HCT116 (cell line): Measurements from ENCODE around the gene RRBP1. TPM values are rescaled to one million over a fixed set of nuclear protein-coding genes. Genes with fewer than 3 reads are reported as not detected.

Experiments used
- ATAC-seq: fragments of 200-7000 bp; cut with Tn5 transposase; 2 replicates; pipeline ENCODE4 v1.9.1; 2020; ENCODE audit warnings: mild to moderate bottlenecking, moderate library complexity
- BruUV-seq: library from RNA; stranded (reverse); fragments of 400-500 nt; replicated peaks from 2 replicates; lab custom pipeline; 2021; lab: Mats Ljungman, UMichigan
- CTCF ChIA-PET: fragments of 300-600 bp; sonication (Branson Sonifier 250); formaldehyde crosslinking; loops from one replicate; lab custom pipeline; 2021; ENCODE audit warnings: antibody characterized with exemption; lab: Charles Lee
- POLR2A ChIA-PET: fragments of 300-600, 350-600 bp; sonication (Branson Sonifier 250); formaldehyde crosslinking; loops from one replicate; lab custom pipeline; 2021; ENCODE audit warnings: antibody characterized with exemption; lab: Charles Lee
- RAD21 ChIA-PET, 2 experiments: fragments of 300-600 bp; sonication (Branson Sonifier 250); formaldehyde crosslinking; loops; one replicate each; lab custom pipeline; 2023; ENCODE audit warnings: low total read pairs in 2 of 2; ENCODE audit not compliant: uncharacterized antibody in 2 of 2, unreplicated experiment in 2 of 2, low non-redundant PET in 1 of 2; lab: Charles Lee
- DNase-seq: peaks from one replicate; pipeline ENCODE4 v3.0.0-alpha.2; 2010; ENCODE audit warnings: low read depth, low spot score
- H2AFZ ChIP-seq: fragments of 200-600 bp; shearing (Covaris generic), sonication (generic); 2 replicates; pipeline ENCODE4 v1.6.1; 2017; ENCODE audit warnings: low read depth, mixed run types, mixed read lengths, antibody characterized with exemption, low read length; ENCODE audit not compliant: poor library complexity, severe bottlenecking
- H3K27ac ChIP-seq: 2 replicates; pipeline ENCODE4 v1.5.1; 2012; ENCODE audit warnings: low read depth, low read length
- H3K27me3 ChIP-seq: fragments of 200-600 bp; sonication (generic); 2 replicates; pipeline ENCODE4 v1.6.1; 2016; ENCODE audit warnings: mixed run types, low read length, mixed read lengths; ENCODE audit not compliant: insufficient read depth
- H3K36me3 ChIP-seq, 2 experiments: fragments of 200-500 bp in 1 of 2; fragments of 200-600 bp in 1 of 2; sonication (Bioruptor generic) in 1 of 2; sonication (generic) in 1 of 2; 2 replicates each; pipeline versions ENCODE4 v1.5.1 to v1.6.1; 2014 to 2016; ENCODE audit warnings: low read length in 2 of 2, inconsistent platforms in 1 of 2, mixed read lengths in 1 of 2, mixed run types in 1 of 2; ENCODE audit not compliant: insufficient read depth in 2 of 2, control insufficient read depth in 1 of 2
- H3K4me1 ChIP-seq, 2 experiments: fragments of 200-600 bp in 1 of 2; sonication (generic) in 1 of 2; 2 replicates each; pipeline versions ENCODE4 v1.5.1 to v1.6.1; 2012 to 2017; ENCODE audit warnings: low read length in 2 of 2, inconsistent platforms in 1 of 2, mild to moderate bottlenecking in 1 of 2, mixed read lengths in 1 of 2, mixed run types in 1 of 2, moderate library complexity in 1 of 2; ENCODE audit not compliant: insufficient read depth in 2 of 2, control insufficient read depth in 1 of 2
- H3K4me2 ChIP-seq: fragments of 200-600 bp; sonication (generic); 2 replicates; pipeline ENCODE4 v1.6.1; 2017; ENCODE audit warnings: mixed run types, low read length, mixed read lengths
- H3K4me3 ChIP-seq, 2 experiments: fragments of 200-600 bp in 1 of 2; sonication (generic) in 1 of 2; replicated peaks in 1 of 2; 2 replicates each; pipeline ENCODE4 v1.5.1; 2011 to 2016; ENCODE audit warnings: low read length in 2 of 2, control low read depth in 1 of 2, low read depth in 1 of 2, mild to moderate bottlenecking in 1 of 2, mixed read lengths in 1 of 2, mixed run types in 1 of 2
- H3K79me2 ChIP-seq: fragments of 200-600 bp; sonication (generic); 2 replicates; pipeline ENCODE4 v1.6.1; 2017; ENCODE audit warnings: mild to moderate bottlenecking, mixed run types, low read length, moderate library complexity, mixed read lengths; ENCODE audit not compliant: insufficient read depth
- H3K9ac ChIP-seq: fragments of 200-600 bp; sonication (generic); 2 replicates; pipeline ENCODE4 v1.6.1; 2016; ENCODE audit warnings: low read length, mixed read lengths
- H3K9me2 ChIP-seq: fragments of 200-600 bp; sonication (generic), shearing (Covaris generic); 2 replicates; pipeline ENCODE4 v1.6.1; 2017; ENCODE audit warnings: mixed run types, mild to moderate bottlenecking, moderate library complexity; ENCODE audit not compliant: insufficient read depth
- H3K9me3 ChIP-seq, 2 experiments: fragments of 200-500 bp in 1 of 2; fragments of 200-600 bp in 1 of 2; sonication (Bioruptor generic) in 1 of 2; sonication (generic) in 1 of 2; 2 replicates each; pipeline ENCODE4 v1.6.1; 2014 to 2017; ENCODE audit warnings: low read length in 2 of 2, mixed read lengths in 2 of 2, inconsistent platforms in 1 of 2, low read depth in 1 of 2, mild to moderate bottlenecking in 1 of 2, mixed run types in 1 of 2, moderate library complexity in 1 of 2; ENCODE audit not compliant: control insufficient read depth in 1 of 2, insufficient read depth in 1 of 2
- H4K20me1 ChIP-seq: fragments of 200-600 bp; sonication (generic), shearing (Covaris generic); 2 replicates; pipeline ENCODE4 v1.6.1; 2017; ENCODE audit warnings: mixed run types, mild to moderate bottlenecking, moderate library complexity; ENCODE audit not compliant: insufficient read depth
- ATF3 ChIP-seq: IDR thresholded peaks from 2 replicates; pipeline ENCODE4 v1.6.1; 2012
- CBX3 ChIP-seq: IDR thresholded peaks from 2 replicates; pipeline ENCODE4 v1.6.1; 2012; ENCODE audit warnings: low read depth
- CEBPB ChIP-seq: IDR thresholded peaks from 2 replicates; pipeline ENCODE4 v1.6.1; 2012; ENCODE audit warnings: low read depth
- ELF1 ChIP-seq: IDR thresholded peaks from 2 replicates; pipeline ENCODE4 v1.6.1; 2012; ENCODE audit warnings: low read depth, borderline replicate concordance
- EZH2 ChIP-seq: fragments of 200-600 bp; sonication (generic); IDR thresholded peaks from 2 replicates; pipeline ENCODE4 v1.6.1; 2017; ENCODE audit warnings: antibody characterized with exemption, mixed run types
- EZH2phosphoT487 ChIP-seq: fragments of 200-600 bp; IDR thresholded peaks from 2 replicates; pipeline ENCODE4 v1.6.1; 2018; ENCODE audit warnings: antibody characterized with exemption, borderline replicate concordance
- FOSL1 ChIP-seq: IDR thresholded peaks from 2 replicates; pipeline ENCODE4 v1.6.1; 2012; ENCODE audit warnings: low read depth
- JUND ChIP-seq: IDR thresholded peaks from 2 replicates; pipeline ENCODE4 v1.6.1; 2012
- MAX ChIP-seq: IDR thresholded peaks from 2 replicates; pipeline ENCODE4 v1.6.1; 2012
- POLR2AphosphoS5 ChIP-seq: IDR thresholded peaks from 2 replicates; pipeline ENCODE4 v1.6.1; 2011; ENCODE audit warnings: mild to moderate bottlenecking, low read depth, low read length, moderate library complexity
- SIN3A ChIP-seq: IDR thresholded peaks from 2 replicates; pipeline ENCODE4 v1.6.1; 2012; ENCODE audit warnings: low read depth
- SP1 ChIP-seq: IDR thresholded peaks from 2 replicates; pipeline ENCODE4 v1.6.1; 2012; ENCODE audit warnings: low read depth
- SRF ChIP-seq: IDR thresholded peaks from 2 replicates; pipeline ENCODE4 v1.6.1; 2012; ENCODE audit warnings: low read depth
- TCF7L2 ChIP-seq: IDR thresholded peaks from 2 replicates; pipeline ENCODE4 v1.7.0; 2011; ENCODE audit warnings: borderline replicate concordance, inconsistent platforms; ENCODE audit not compliant: insufficient read depth, insufficient read length; ENCODE audit errors: extremely low read depth
- YY1 ChIP-seq: IDR thresholded peaks from 2 replicates; pipeline ENCODE4 v1.6.1; 2011; ENCODE audit warnings: low read length, low read depth, moderate library complexity, mild to moderate bottlenecking; ENCODE audit not compliant: insufficient replicate concordance; ENCODE audit errors: extremely low read depth
- ZFX ChIP-seq: fragments of 450-650 bp; IDR thresholded peaks from 2 replicates; pipeline ENCODE4 v1.6.1; 2017
- ZNF274 ChIP-seq: fragments of 200-500 bp; sonication (Bioruptor generic); IDR thresholded peaks from 2 replicates; pipeline ENCODE4 v1.6.1; 2014; ENCODE audit warnings: mild to moderate bottlenecking, low read depth, low read length, inconsistent platforms
- intact Hi-C: fragments of 100-400 bp; cut with micrococcal nuclease; formaldehyde crosslinking; loops from 2 replicates; pipeline ENCODE4 v1.10.0; 2022
- total RNA-seq: library from RNA; stranded (reverse); gene quantifications from one replicate; pipeline ENCODE4 v1.2.1, GENCODE V29; 2021; ENCODE audit not compliant: unreplicated experiment
- TF ChIP-seq, protein P1 (sequence below), 3 experiments: fragments of 200-600 bp in 1 of 3; sonication (generic) in 1 of 3; IDR thresholded peaks in 2 of 3; conservative IDR thresholded peaks in 1 of 3; 2 replicates each; pipeline ENCODE4 v1.5.1; 2012 to 2017; ENCODE audit warnings: low read depth in 2 of 3, low read length in 2 of 3, antibody characterized with exemption in 1 of 3, borderline replicate concordance in 1 of 3, control low read depth in 1 of 3, mild to moderate bottlenecking in 1 of 3, mixed read lengths in 1 of 3, mixed run types in 1 of 3, moderate library complexity in 1 of 3; ENCODE audit not compliant: insufficient read depth in 1 of 3
- TF ChIP-seq, protein P2 (sequence below): IDR thresholded peaks from 2 replicates; pipeline ENCODE4 v1.6.1; 2011; ENCODE audit warnings: mild to moderate bottlenecking, low read length, moderate library complexity; ENCODE audit not compliant: insufficient replicate concordance; ENCODE audit errors: extremely low read depth

RRBP1 gene
- total RNA-seq, 1 experiment from 2014 or later, result 123 TPM

- TF ChIP-seq, protein P1, sequence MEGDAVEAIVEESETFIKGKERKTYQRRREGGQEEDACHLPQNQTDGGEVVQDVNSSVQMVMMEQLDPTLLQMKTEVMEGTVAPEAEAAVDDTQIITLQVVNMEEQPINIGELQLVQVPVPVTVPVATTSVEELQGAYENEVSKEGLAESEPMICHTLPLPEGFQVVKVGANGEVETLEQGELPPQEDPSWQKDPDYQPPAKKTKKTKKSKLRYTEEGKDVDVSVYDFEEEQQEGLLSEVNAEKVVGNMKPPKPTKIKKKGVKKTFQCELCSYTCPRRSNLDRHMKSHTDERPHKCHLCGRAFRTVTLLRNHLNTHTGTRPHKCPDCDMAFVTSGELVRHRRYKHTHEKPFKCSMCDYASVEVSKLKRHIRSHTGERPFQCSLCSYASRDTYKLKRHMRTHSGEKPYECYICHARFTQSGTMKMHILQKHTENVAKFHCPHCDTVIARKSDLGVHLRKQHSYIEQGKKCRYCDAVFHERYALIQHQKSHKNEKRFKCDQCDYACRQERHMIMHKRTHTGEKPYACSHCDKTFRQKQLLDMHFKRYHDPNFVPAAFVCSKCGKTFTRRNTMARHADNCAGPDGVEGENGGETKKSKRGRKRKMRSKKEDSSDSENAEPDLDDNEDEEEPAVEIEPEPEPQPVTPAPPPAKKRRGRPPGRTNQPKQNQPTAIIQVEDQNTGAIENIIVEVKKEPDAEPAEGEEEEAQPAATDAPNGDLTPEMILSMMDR (IDR thresholded peaks at IDR 0.05 in 2 of 3, conservative IDR thresholded peaks at IDR 0.05 in 1 of 3; ENCODE audit: borderline replicate concordance in 1 of 3, insufficient read depth in 1 of 3, low read depth in 2 of 3, low read length in 2 of 3), result no peak
These were observed 51.2 kb downstream of the RRBP1 start (continued) for GRCh38 chr20:17630806-17631195.

- no peaks in the 10 kb centered on the region for H3K4me1 ChIP-seq
- no peaks in the 10 kb centered on the region for H4K20me1 ChIP-seq
- ATAC-seq, result no peak
- no peak overlapping the region for H3K4me2 ChIP-seq
- no peak overlapping the region for H2AFZ ChIP-seq
- BruUV-seq, result no TSS peak
- intact Hi-C loops, result no loop called here
- no peak overlapping the region for H3K4me3 ChIP-seq
- H3K27me3 ChIP-seq, result no peaks in the 10 kb centered on the region
- ChIA-PET POLR2A (no interaction called here), RAD21 (no interaction called here), CTCF (interaction anchor here (1.4 kb wide), 1 partner anchor 309 kb away, joined by 3 read pairs; no protein-coding TSS in a partner anchor)
- no peak for TF ChIP-seq SIN3A
- TF ChIP-seq POLR2AphosphoS5, result no peak
- TF ChIP-seq EZH2, result no peak
- TF ChIP-seq ATF3, result no peak
- no peak for TF ChIP-seq SP1
- TF ChIP-seq ZFX, result no peak
- TF ChIP-seq TCF7L2, result no peak
- no peak for TF ChIP-seq ZNF274
- TF ChIP-seq YY1, result no peak
- no peak for TF ChIP-seq SRF
- TF ChIP-seq EZH2phosphoT487, result no peak
- no peak for TF ChIP-seq ELF1
- no peak for TF ChIP-seq CBX3
- TF ChIP-seq MAX, result no peak
- TF ChIP-seq, protein P1 (IDR thresholded peaks at IDR 0.05 in 2 of 3, conservative IDR thresholded peaks at IDR 0.05 in 1 of 3; ENCODE audit: borderline replicate concordance in 1 of 3, insufficient read depth in 1 of 3, low read depth in 2 of 3, low read length in 2 of 3), result no peak
- no peak for TF ChIP-seq CEBPB
- TF ChIP-seq, protein P2, sequence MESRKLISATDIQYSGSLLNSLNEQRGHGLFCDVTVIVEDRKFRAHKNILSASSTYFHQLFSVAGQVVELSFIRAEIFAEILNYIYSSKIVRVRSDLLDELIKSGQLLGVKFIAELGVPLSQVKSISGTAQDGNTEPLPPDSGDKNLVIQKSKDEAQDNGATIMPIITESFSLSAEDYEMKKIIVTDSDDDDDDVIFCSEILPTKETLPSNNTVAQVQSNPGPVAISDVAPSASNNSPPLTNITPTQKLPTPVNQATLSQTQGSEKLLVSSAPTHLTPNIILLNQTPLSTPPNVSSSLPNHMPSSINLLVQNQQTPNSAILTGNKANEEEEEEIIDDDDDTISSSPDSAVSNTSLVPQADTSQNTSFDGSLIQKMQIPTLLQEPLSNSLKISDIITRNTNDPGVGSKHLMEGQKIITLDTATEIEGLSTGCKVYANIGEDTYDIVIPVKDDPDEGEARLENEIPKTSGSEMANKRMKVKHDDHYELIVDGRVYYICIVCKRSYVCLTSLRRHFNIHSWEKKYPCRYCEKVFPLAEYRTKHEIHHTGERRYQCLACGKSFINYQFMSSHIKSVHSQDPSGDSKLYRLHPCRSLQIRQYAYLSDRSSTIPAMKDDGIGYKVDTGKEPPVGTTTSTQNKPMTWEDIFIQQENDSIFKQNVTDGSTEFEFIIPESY, result no peak
- TF ChIP-seq JUND, result no peak
- TF ChIP-seq FOSL1, result no peak
- H3K36me3 ChIP-seq, result peaks cover 23 to 25% of the 10 kb centered on the region in 2 experiments; a peak in 3 of 4 replicates
- no peak overlapping the region for H3K9ac ChIP-seq
- no peaks in the 10 kb centered on the region for H3K79me2 ChIP-seq
- no peaks in the 10 kb centered on the region for H3K9me2 ChIP-seq
- H3K9me3 ChIP-seq, result no peaks in the 10 kb centered on the region
- no peak overlapping the region for H3K27ac ChIP-seq
- DNase-seq, result no peak
These were observed 51.8 kb downstream of the RRBP1 start for GRCh38 chr20:17630151-17630805.
